IPS-18a (cell line): ENCODE data around the gene TRPC4AP.

ENCODE experiments used
- H3K27ac ChIP-seq: one replicate; pipeline ENCODE4 v1.5.1; 2013; ENCODE audit warnings: low read length
- H3K27me3 ChIP-seq: one replicate; pipeline ENCODE4 v1.6.1; 2013; ENCODE audit warnings: mild to moderate bottlenecking, low read length; ENCODE audit not compliant: control insufficient read depth, insufficient read depth
- H3K36me3 ChIP-seq: one replicate; pipeline ENCODE4 v1.6.1; 2013; ENCODE audit warnings: low read depth, low read length; ENCODE audit not compliant: control insufficient read depth
- H3K4me1 ChIP-seq: one replicate; pipeline ENCODE4 v1.6.1; 2013; ENCODE audit warnings: low read depth, low read length; ENCODE audit not compliant: control insufficient read depth
- H3K4me3 ChIP-seq: one replicate; pipeline ENCODE4 v1.5.1; 2013; ENCODE audit warnings: low read length
- H3K9ac ChIP-seq: one replicate; pipeline ENCODE4 v1.6.1; 2013; ENCODE audit warnings: mild to moderate bottlenecking, low read length, moderate library complexity
- H3K9me3 ChIP-seq: one replicate; pipeline ENCODE4 v1.6.1; 2013; ENCODE audit warnings: low read depth, low read length; ENCODE audit not compliant: control insufficient read depth

TRPC4AP gene

GRCh38 chr20:34996243-34997028 lies 96.2 kb downstream of the TRPC4AP start:
- Histone ChIP-seq H3K36me3 (peaks cover 6% of the 10 kb centered on the region), H3K27ac (no peak overlapping the region), H3K4me1 (no peaks in the 10 kb centered on the region), H3K9me3 (no peaks in the 10 kb centered on the region), H3K9ac (no peak overlapping the region), H3K27me3 (no peaks in the 10 kb centered on the region), H3K4me3 (no peak overlapping the region)

- Histone ChIP-seq H3K9ac (no peak overlapping the region), H3K27ac (no peak overlapping the region), H3K36me3 (peaks cover 2% of the 10 kb centered on the region), H3K9me3 (no peaks in the 10 kb centered on the region), H3K4me1 (no peaks in the 10 kb centered on the region), H3K4me3 (no peak overlapping the region), H3K27me3 (no peaks in the 10 kb centered on the region)
Observed at GRCh38 chr20:34995696-34996095, 96.9 kb downstream of the TRPC4AP start.

DNA sequence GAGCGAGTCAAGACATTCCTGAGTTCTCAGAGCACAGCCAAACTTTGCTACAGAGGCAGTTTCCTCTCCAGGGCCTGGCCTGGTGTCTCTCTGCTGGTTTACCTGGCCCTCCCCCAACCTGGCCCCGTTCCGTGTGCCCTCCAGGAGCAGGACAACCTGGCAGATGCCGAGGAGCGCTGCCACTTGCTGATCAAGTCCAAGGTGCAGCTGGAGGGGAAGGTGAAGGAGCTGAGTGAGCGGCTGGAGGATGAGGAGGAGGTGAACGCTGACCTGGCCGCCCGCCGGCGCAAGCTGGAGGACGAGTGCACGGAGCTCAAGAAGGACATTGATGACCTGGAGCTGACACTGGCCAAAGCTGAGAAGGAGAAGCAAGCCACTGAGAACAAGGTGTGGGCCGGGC lies 97.4 kb downstream of the TRPC4AP start:
- Histone ChIP-seq H3K4me3 (no peak overlapping the region), H3K27ac (no peak overlapping the region), H3K9me3 (no peaks in the 10 kb centered on the region), H3K9ac (no peak overlapping the region), H3K4me1 (no peaks in the 10 kb centered on the region), H3K36me3 (no peaks in the 10 kb centered on the region), H3K27me3 (no peaks in the 10 kb centered on the region)

DNA sequence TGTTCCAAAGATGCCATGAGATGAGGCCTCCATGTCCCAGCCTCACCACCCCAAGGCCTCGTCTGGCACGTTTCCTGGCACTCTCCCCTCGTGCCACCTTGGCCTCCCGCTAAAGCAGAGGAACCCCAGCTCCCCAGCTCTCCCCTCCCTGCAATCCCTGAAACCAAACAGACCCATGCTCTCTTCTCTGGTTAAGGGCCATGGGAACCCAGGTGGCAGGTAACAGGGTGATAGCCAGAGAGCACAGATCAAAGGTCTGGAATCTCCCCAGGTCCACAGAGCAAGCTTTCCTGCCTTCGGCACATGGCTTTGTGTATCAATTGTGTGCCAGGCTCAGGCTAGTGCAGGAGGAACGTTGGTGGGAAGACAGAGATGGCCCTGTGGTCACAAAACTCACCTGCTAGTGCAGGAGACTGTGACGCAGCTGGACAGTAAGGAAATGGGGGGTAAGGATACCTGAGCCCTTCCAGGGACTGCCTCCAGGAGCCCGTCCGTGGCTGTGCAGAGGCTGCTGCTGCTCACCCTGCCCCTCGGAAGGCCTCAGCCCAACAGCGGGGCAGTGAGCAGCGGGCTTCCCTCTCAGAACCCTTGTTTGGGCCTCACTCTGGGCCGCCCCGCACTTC lies 98.0 kb downstream of the TRPC4AP start:
- Histone ChIP-seq H3K9ac (no peak overlapping the region), H3K27ac (no peak overlapping the region), H3K9me3 (no peaks in the 10 kb centered on the region), H3K36me3 (no peaks in the 10 kb centered on the region), H3K27me3 (no peaks in the 10 kb centered on the region), H3K4me1 (no peaks in the 10 kb centered on the region), H3K4me3 (no peak overlapping the region)

GRCh38 chr20:34993941-34994508 lies 98.6 kb downstream of the TRPC4AP start:
- H3K36me3 ChIP-seq: no peaks in the 10 kb centered on the region

DNA sequence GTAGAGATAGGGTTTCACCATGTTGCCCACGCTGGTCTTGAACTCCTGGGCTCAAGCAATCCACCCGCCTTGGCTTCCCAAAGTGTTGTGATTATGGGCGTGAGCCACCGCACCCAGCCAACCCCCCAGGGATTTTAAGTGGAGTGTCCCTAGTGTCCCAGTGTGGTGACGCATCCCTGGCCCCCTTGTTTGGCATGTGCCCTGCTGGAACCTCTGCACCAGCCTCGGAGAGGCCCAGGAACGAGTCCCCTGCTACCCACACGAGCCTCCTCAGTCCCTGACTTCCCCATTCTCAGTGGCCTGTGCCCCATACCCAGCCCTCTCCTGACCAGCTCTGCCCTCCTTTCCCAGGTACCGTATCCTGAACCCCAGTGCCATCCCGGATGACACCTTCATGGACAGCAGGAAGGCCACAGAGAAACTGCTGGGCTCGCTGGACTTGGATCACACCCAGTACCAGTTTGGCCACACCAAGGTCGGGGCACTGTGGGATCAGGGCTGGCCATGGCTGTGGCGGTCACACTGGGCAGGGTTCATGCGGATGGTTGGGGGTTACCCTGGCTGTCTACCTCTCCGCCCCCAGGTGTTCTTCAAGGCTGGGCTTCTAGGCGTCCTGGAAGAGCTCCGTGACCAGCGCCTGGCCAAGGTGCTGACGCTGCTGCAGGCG lies 99.7 kb downstream of the TRPC4AP start:
- Histone ChIP-seq H3K4me3 (no peak overlapping the region), H3K9ac (no peak overlapping the region), H3K9me3 (no peaks in the 10 kb centered on the region), H3K4me1 (no peaks in the 10 kb centered on the region), H3K27me3 (no peaks in the 10 kb centered on the region), H3K27ac (no peak overlapping the region), H3K36me3 (no peaks in the 10 kb centered on the region)

More at GRCh38 chr20:34993941-34994508, 98.6 kb downstream of the TRPC4AP start:
- Histone ChIP-seq H3K4me3 (no peak overlapping the region), H3K4me1 (no peaks in the 10 kb centered on the region), H3K27ac (no peak overlapping the region), H3K9me3 (no peaks in the 10 kb centered on the region), H3K9ac (no peak overlapping the region), H3K27me3 (no peaks in the 10 kb centered on the region)

DNA sequence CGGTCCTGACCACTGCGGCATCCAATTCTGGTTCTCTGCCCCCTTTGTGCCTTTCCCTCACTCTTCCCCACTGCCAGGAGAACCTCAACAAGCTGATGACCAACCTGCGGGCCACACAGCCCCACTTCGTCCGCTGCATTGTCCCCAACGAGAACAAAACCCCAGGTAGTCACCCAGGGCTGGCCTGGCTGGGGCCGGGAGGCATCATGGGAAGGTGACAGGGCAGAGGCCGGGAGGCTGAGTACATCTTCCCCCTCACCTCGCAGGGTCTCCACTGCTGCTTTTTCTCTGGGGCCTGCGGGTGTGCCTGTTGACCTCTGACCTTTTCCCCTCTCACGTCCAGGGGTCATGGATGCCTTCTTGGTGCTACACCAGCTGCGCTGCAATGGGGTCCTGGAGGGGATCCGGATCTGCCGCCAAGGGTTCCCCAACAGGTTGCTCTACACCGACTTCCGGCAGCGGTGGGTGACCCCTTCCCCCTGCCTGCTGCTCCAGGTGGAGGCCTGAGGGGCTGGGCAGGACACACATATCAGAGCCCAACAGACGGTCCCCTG lies 101.9 kb downstream of the TRPC4AP start:
- no peaks in the 10 kb centered on the region for H3K36me3 ChIP-seq
- H3K9ac ChIP-seq: no peak overlapping the region

GRCh38 chr20:34990231-34990630 lies 102.4 kb downstream of the TRPC4AP start:
- no peaks in the 10 kb centered on the region for H3K4me1 ChIP-seq
- no peak overlapping the region for H3K4me3 ChIP-seq
- H3K27ac ChIP-seq: no peak overlapping the region
- H3K36me3 ChIP-seq: no peaks in the 10 kb centered on the region
- H3K9ac ChIP-seq: no peak overlapping the region
- no peaks in the 10 kb centered on the region for H3K9me3 ChIP-seq
- no peaks in the 10 kb centered on the region for H3K27me3 ChIP-seq

More for the DNA sequence above, 101.9 kb downstream of the TRPC4AP start:
- no peak overlapping the region for H3K27ac ChIP-seq
- no peaks in the 10 kb centered on the region for H3K9me3 ChIP-seq
- H3K4me3 ChIP-seq: no peak overlapping the region
- H3K4me1 ChIP-seq: no peaks in the 10 kb centered on the region
- H3K27me3 ChIP-seq: no peaks in the 10 kb centered on the region

DNA sequence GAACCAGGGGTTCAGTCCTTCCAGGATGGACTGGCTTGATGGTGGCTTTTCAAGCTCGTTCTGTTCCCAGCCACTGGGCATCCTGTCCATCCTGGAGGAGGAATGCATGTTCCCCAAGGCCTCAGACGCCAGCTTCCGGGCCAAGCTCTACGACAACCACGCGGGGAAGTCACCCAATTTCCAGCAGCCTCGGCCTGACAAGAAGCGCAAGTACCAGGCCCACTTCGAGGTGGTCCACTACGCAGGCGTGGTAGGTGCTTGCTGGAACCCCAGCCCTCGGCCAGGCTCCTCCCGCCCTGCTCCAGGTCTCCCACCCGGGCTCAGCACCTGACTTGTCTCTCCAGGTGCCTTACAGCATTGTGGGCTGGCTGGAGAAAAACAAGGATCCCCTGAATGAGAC lies 102.9 kb downstream of the TRPC4AP start:
- Histone ChIP-seq H3K27ac (no peak overlapping the region), H3K9ac (no peak overlapping the region), H3K4me1 (peaks cover 3% of the 10 kb centered on the region), H3K27me3 (no peaks in the 10 kb centered on the region), H3K36me3 (no peaks in the 10 kb centered on the region), H3K4me3 (no peak overlapping the region), H3K9me3 (no peaks in the 10 kb centered on the region)

DNA sequence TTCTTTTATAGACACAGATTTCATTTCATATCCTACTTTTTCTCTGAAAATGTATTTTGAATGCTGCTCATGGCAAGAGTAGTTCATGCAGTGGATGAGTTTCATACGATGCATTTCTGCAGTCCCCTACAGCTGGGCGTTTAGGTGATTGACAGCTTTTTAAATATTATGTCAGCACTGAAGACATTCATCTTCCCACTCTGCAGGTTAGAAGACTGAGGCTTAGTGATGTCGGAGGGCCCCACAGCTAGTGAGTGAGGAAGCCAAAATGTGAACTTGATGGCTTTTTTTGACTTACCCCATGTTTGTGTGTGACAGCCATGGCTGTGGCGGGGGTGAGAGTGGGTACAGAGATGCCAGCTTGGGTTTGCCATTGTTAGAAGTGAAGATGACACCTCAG lies 103.5 kb downstream of the TRPC4AP start:
- Histone ChIP-seq H3K9me3 (no peaks in the 10 kb centered on the region), H3K9ac (no peak overlapping the region), H3K4me1 (peaks cover 8% of the 10 kb centered on the region), H3K27ac (no peak overlapping the region), H3K27me3 (no peaks in the 10 kb centered on the region), H3K36me3 (no peaks in the 10 kb centered on the region), H3K4me3 (no peak overlapping the region)

GRCh38 chr20:34988191-34988540 lies 104.4 kb downstream of the TRPC4AP start:
- Histone ChIP-seq H3K36me3 (no peaks in the 10 kb centered on the region), H3K27ac (no peak overlapping the region), H3K9ac (no peak overlapping the region), H3K4me1 (peaks cover 18% of the 10 kb centered on the region), H3K27me3 (peaks cover 7% of the 10 kb centered on the region), H3K9me3 (no peaks in the 10 kb centered on the region), H3K4me3 (no peak overlapping the region)
